Ovary (tissue), 9 donors: ENCODE data around the gene GPS1. TPM values are rescaled to one million over a fixed set of nuclear protein-coding genes. Genes with fewer than 3 reads are reported as not detected.

Experiments
- DNase-seq, 5 donors: peaks; one replicate each; pipeline ENCODE4 v3.0.0-alpha.2; 2019 to 2020
- H3K27ac ChIP-seq, 2 donors: fragments of 200-600 bp; one replicate each; pipeline versions ENCODE4 v1.5.1 to v1.8.0; 2019 to 2022
- H3K27me3 ChIP-seq: fragments of 200-600 bp; one replicate; pipeline ENCODE4 v1.8.0; 2022
- H3K36me3 ChIP-seq: fragments of 200-600 bp; sonication (generic); one replicate; pipeline ENCODE4 v1.5.1; 2019
- H3K4me1 ChIP-seq: one replicate; pipeline ENCODE4 v1.8.1; 2013; ENCODE audit warnings: mild to moderate bottlenecking, moderate library complexity; ENCODE audit not compliant: insufficient read depth
- H3K4me3 ChIP-seq: fragments of 200-600 bp; sonication (generic); one replicate; pipeline ENCODE4 v1.5.1; 2017
- H3K9me3 ChIP-seq, 2 donors: fragments of 200-600 bp in 1 of 2; sonication (generic) in 1 of 2; one replicate each; pipeline versions ENCODE4 v1.5.1 to v1.8.1; 2013 to 2019; ENCODE audit warnings: mild to moderate bottlenecking in 1 of 2, moderate library complexity in 1 of 2
- EP300 ChIP-seq: sonication (generic); formaldehyde crosslinking; IDR thresholded peaks from one replicate; pipeline ENCODE4 v1.6.1; 2017; ENCODE audit warnings: antibody characterized with exemption
- POLR2A ChIP-seq: fragments of 450-650 bp; IDR thresholded peaks from one replicate; pipeline ENCODE4 v1.6.1; 2017; ENCODE audit warnings: antibody characterized with exemption, mild to moderate bottlenecking, moderate library complexity
- WGBS, 3 donors: extraction: QIAGEN DNeasy Blood & Tissue Kit in 1 of 3; methylation state at CpG; one replicate each; pipeline versions ENCODE4 v1.1.5 to v1.1.7; 2013 to 2017; 5-methylcytosine and 5-hydroxymethylcytosine counted together
- intact Hi-C, 4 donors: fragments of 100-400 bp; cut with DNase I; formaldehyde crosslinking; loops; one replicate each; pipeline versions ENCODE4 v1.11.0 to v1.15.1; 2022 to 2023
- polyA plus RNA-seq, 2 donors: library from polyadenylated mRNA; stranded (reverse); fragments of 200-250 nt in 1 of 2; fragments of 350-450 nt in 1 of 2; fragmentation: Illumina TruSeq in 1 of 2; extraction: RNeasy Lipid Tissue Mini Kit (QIAGEN cat#74804) in 1 of 2; gene quantifications; one replicate each; pipeline ENCODE4 v1.2.3, GENCODE V29; 2013 to 2014
- total RNA-seq, 7 donors: library from RNA; depleted of rRNA in 2 of 7; stranded (reverse); fragments of >200 nt in 2 of 7; fragmentation: NEBNext Ultra II Directional in 3 of 7; extraction: Animal tissue kit (Norgen Biotek cat#: 25700) in 3 of 7; gene quantifications; one replicate each; pipeline versions ENCODE4 v1.1.0 to v1.2.4, GENCODE V29; 2016 to 2023
- TF ChIP-seq, protein P1 (sequence below), 3 donors: fragments of 450-650 bp in 2 of 3; fragments of 200-600 bp in 1 of 3; IDR thresholded peaks; one replicate each; pipeline versions ENCODE4 v1.5.1 to v1.8.0; 2016 to 2022; ENCODE audit warnings: antibody characterized with exemption in 3 of 3, mild to moderate bottlenecking in 1 of 3
- donor health status: DM: no; HTN: no; CAD: no; lungs with moderate emphysema.
- donor health status: DM: no; HTN: no; CAD: no.
- donor health status: Bipolar disorder and iron deficiency.
- donor health status: DM: yes; HTN: yes; CAD: no.
- donor health status: DM: no; HTN: no; CAD: no.
- donor health status: DM: yes; HTN: yes; CAD: no.

Gene GPS1
- total and polyA plus RNA-seq, 9 donors: 12.4 to 96.2 (median 77.8) TPM

DNA sequence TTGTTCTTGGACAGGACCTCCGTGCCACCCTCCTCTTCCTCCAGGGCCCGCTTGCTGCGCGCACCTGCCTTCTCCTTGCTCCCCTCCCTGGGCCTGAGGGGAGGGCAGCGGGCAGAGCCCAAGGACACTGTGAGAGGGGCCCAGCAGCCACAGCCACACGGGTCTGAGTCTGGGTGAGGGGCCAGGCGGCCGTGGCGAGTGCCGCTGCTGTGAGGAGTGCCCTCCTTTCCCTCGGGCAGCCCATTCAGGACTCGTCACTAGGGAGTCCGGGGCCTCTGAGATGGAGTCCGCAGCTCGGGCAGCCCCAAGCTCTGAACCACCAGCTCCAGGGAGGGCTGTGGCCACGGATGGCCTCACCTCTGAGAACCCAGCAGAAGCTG, 8.3 kb downstream of the GPS1 start:
- Histone ChIP-seq H3K27ac (no peak overlapping the region), H3K9me3 (no peaks in the 10 kb centered on the region), H3K4me3 (no peak overlapping the region), H3K36me3 (no peaks in the 10 kb centered on the region), H3K4me1 (peaks cover 3% of the 10 kb centered on the region), H3K27me3 (no peaks in the 10 kb centered on the region)
- WGBS, 3 donors: 73 to 80% (median 75%) methylated on average over 15 to 16 of the region's 16 CpGs
- no peak for DNase-seq
- intact Hi-C loops: no loop called here
- TF ChIP-seq, protein P1, sequence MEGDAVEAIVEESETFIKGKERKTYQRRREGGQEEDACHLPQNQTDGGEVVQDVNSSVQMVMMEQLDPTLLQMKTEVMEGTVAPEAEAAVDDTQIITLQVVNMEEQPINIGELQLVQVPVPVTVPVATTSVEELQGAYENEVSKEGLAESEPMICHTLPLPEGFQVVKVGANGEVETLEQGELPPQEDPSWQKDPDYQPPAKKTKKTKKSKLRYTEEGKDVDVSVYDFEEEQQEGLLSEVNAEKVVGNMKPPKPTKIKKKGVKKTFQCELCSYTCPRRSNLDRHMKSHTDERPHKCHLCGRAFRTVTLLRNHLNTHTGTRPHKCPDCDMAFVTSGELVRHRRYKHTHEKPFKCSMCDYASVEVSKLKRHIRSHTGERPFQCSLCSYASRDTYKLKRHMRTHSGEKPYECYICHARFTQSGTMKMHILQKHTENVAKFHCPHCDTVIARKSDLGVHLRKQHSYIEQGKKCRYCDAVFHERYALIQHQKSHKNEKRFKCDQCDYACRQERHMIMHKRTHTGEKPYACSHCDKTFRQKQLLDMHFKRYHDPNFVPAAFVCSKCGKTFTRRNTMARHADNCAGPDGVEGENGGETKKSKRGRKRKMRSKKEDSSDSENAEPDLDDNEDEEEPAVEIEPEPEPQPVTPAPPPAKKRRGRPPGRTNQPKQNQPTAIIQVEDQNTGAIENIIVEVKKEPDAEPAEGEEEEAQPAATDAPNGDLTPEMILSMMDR (IDR thresholded peaks at IDR 0.05): no peak
- TF ChIP-seq POLR2A: no peak
- TF ChIP-seq EP300: no peak

DNA sequence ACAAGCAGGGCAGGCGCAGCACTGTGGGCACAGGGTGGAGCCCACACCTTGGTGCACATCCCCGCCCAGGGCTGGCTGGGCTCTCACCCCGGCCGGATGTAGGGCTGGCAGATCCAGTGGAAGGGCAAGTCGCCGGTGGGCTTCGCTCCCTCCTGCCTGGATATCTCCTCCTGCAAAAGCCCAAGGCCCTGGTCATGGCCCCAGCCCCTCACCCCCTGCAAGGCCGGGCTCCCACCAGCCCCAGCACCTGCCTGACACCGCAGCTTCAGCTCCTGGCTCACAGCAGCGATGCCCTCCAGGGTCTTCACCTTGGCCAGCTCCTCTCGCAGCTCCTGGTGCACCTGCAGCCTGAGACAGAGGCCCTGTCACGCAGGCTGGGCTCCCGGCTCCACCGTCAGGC, 8.9 kb downstream of the GPS1 start:
- peaks cover 3% of the 10 kb centered on the region for H3K4me1 ChIP-seq
- no peaks in the 10 kb centered on the region for H3K9me3 ChIP-seq
- no peaks in the 10 kb centered on the region for H3K36me3 ChIP-seq
- DNase-seq: no peak
- TF ChIP-seq EP300 (no peak), POLR2A (no peak)
- TF ChIP-seq, protein P1 (IDR thresholded peaks at IDR 0.05): no peak
- intact Hi-C loops: no loop called here
- no peaks in the 10 kb centered on the region for H3K27me3 ChIP-seq
- no peak overlapping the region for H3K4me3 ChIP-seq
- no peak overlapping the region for H3K27ac ChIP-seq
- 82 to 93% (median 85%) methylated on average over 10 to 14 of the region's 14 CpGs for WGBS, 3 donors

DNA sequence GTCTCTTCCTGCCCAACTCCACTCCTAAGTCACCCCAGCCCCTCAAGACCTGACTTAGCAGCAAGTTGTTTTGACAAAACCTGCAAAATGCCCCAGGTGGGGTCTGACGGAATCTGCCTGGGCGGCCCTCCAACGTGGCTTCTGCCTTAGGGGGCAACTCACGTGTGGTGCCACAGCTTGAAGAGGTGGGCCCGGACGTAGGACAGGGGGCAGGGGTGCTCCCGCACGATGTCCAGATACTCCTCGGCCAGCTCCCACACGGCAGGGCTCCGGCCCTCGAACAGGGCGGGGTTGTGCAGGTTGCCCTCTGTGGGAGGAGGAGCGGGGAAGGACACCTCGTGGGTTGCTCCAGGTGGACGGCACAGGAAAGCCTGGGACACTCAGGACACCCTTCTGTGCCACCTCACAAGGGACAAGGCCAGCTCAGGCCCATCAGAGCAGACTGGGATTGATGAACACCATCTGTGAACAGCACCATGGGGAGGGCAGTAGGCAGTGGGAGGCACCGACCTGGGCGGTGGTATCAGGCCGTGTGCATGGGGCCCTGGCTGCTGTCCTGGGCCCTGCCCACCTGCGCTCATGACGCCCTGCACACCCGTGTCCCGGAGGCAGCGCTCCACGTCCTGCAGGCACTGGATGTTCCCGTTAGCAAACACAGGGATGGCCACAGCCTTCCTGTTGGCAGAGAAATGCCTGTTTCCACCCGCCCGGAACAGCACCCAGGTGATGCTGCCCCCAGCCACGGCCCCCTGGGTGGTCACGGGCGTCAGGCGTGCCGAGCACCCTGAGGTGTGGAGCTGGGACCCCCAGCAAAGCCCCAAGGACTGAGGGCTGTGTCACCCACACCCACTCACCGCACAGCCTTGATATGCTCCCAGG, 9.6 kb downstream of the GPS1 start:
- WGBS, 3 donors: 76 to 83% (median 82%) methylated on average over 27 to 34 of the region's 34 CpGs
- H3K27me3 ChIP-seq: no peaks in the 10 kb centered on the region
- no peak overlapping the region for H3K4me3 ChIP-seq
- intact Hi-C loops: no loop called here
- H3K4me1 ChIP-seq: peaks cover 6% of the 10 kb centered on the region
- no peak for DNase-seq
- H3K36me3 ChIP-seq: no peaks in the 10 kb centered on the region
- H3K9me3 ChIP-seq: no peaks in the 10 kb centered on the region
- H3K27ac ChIP-seq: no peak overlapping the region
- TF ChIP-seq, protein P1 (IDR thresholded peaks at IDR 0.05): no peak
- TF ChIP-seq POLR2A (no peak), EP300 (no peak)

DNA sequence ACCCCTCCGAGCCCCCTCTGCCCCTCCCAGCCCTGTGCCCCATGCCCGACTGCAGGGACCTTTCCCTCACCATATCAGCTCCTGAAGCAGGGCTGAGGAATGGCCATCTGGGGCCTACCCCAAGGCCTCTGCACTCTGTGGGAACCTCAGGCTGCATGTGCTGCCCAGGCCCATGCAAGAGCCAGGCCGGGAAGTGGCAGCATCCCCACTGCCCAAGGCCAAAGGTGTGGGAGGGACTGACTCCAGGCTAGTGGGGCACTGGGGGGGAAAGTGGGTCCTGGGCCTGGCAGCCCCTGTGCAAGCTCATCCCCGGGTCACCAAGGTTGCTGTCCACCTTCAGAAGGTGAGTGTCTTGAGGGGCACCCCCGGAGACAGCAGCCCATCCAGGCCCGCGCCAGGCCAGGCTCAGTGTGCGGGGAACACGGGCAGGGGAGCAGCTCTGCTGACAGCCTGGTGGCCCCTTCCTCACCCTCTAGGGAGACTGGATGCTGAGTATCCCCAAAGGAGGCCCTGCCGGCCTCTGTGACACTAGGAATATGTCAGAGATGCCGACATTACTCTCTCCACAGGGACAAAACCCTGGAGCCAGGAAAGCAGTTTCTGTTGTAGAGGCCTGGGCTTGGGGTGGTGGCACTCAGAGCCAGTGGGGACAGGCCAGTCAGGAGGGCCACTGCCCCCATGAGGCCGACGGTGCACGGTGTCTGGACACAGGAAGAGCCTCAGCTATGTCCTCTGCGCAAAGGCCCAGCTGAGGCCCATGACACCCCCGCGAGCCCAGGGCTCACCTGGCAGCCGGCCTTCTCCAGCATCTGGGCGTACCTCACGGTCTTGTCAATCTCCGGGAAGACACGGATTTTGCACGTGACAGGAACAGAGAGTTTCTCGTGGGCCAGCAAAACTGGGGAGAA, 10.6 kb downstream of the GPS1 start:
- DNase-seq: no peak
- Histone ChIP-seq H3K36me3 (no peaks in the 10 kb centered on the region), H3K4me1 (peaks cover 6% of the 10 kb centered on the region), H3K4me3 (no peak overlapping the region), H3K9me3 (no peaks in the 10 kb centered on the region), H3K27ac (no peak overlapping the region), H3K27me3 (no peaks in the 10 kb centered on the region)
- intact Hi-C loops: no loop called here
- no peak for TF ChIP-seq POLR2A
- no peak for TF ChIP-seq EP300
- TF ChIP-seq, protein P1 (IDR thresholded peaks at IDR 0.05): no peak
- 72 to 78% (median 74%) methylated on average over 21 to 24 of the region's 24 CpGs for WGBS, 3 donors
